WTC11 (cell line): ENCODE data around the gene NUDT14. TPM values are rescaled to one million over a fixed set of nuclear protein-coding genes. Genes with fewer than 3 reads are reported as not detected.

ENCODE experiments used
- ATAC-seq: fragments of 200-7000 bp; cut with Tn5 transposase; 2 replicates; pipeline ENCODE4 v1.10.0; 2021; ENCODE audit warnings: mild to moderate bottlenecking, moderate library complexity
- CTCF ChIA-PET: fragments of 300-600 bp; sonication (Branson Sonifier 250); formaldehyde crosslinking; loops from one replicate; lab custom pipeline; 2021; ENCODE audit warnings: antibody characterized with exemption; lab: Charles Lee
- POLR2A ChIA-PET: fragments of 350-600 bp; sonication (Branson Sonifier 250); formaldehyde crosslinking; loops from one replicate; lab custom pipeline; 2021; ENCODE audit warnings: antibody characterized with exemption; lab: Charles Lee
- DNase-seq: peaks from one replicate; pipeline ENCODE4 v3.0.0; 2021; ENCODE audit warnings: low spot score
- H3K27ac Mint-ChIP-seq: 2 replicates; pipeline ENCODE4 v1.8.0; 2021; ENCODE audit warnings: mixed read lengths
- H3K27me3 Mint-ChIP-seq: 2 replicates; pipeline ENCODE4 v1.8.0; 2021; ENCODE audit warnings: low read depth, mild to moderate bottlenecking, moderate library complexity, mixed read lengths
- H3K36me3 Mint-ChIP-seq: 2 replicates; pipeline ENCODE4 v1.8.0; 2021; ENCODE audit warnings: mixed read lengths
- H3K4me1 Mint-ChIP-seq: 2 replicates; pipeline ENCODE4 v1.8.0; 2022; ENCODE audit warnings: mixed read lengths
- H3K4me3 Mint-ChIP-seq: 2 replicates; pipeline ENCODE4 v1.8.0; 2021; ENCODE audit warnings: mild to moderate bottlenecking, moderate library complexity, mixed read lengths
- H3K9me3 Mint-ChIP-seq: 2 replicates; pipeline ENCODE4 v1.8.0; 2021; ENCODE audit warnings: mixed read lengths
- CBFB ChIP-seq: sonication (generic); formaldehyde crosslinking; IDR thresholded peaks from 2 replicates; pipeline ENCODE4 v1.8.1; 2022; ENCODE audit warnings: mild to moderate bottlenecking, low read depth, missing genetic modification reagents
- E2F1 ChIP-seq: sonication (generic); formaldehyde crosslinking; IDR thresholded peaks from 2 replicates; pipeline ENCODE4 v1.8.0; 2022; ENCODE audit warnings: mild to moderate bottlenecking, missing genetic modification reagents
- ELF4 ChIP-seq: sonication (generic); formaldehyde crosslinking; IDR thresholded peaks from 2 replicates; pipeline ENCODE4 v1.8.1; 2022; ENCODE audit warnings: low read depth, mild to moderate bottlenecking, moderate library complexity, missing genetic modification reagents
- FOXP4 ChIP-seq: sonication (generic); formaldehyde crosslinking; IDR thresholded peaks from 2 replicates; pipeline ENCODE4 v1.8.0; 2022; ENCODE audit warnings: mild to moderate bottlenecking, missing genetic modification reagents
- JAZF1 ChIP-seq: fragments of 250-450 bp; sonication (Bioruptor Pico); IDR thresholded peaks from 2 replicates; pipeline ENCODE4 v1.9.0; 2021; ENCODE audit warnings: moderate library complexity, mild to moderate bottlenecking, inconsistent platforms
- MXD4 ChIP-seq: fragments of 250-450 bp; sonication (Bioruptor Pico); IDR thresholded peaks from 2 replicates; pipeline ENCODE4 v1.8.0; 2021; ENCODE audit warnings: mild to moderate bottlenecking, moderate library complexity, borderline replicate concordance
- PRDM15 ChIP-seq: sonication (generic); formaldehyde crosslinking; IDR thresholded peaks from 2 replicates; pipeline ENCODE4 v1.8.0; 2022; ENCODE audit warnings: missing genetic modification reagents
- PRRX2 ChIP-seq: fragments of 250-450 bp; sonication (Bioruptor Pico); IDR thresholded peaks from 2 replicates; pipeline ENCODE4 v1.8.0; 2021; ENCODE audit warnings: mild to moderate bottlenecking
- RORB ChIP-seq: fragments of 250-450 bp; sonication (Bioruptor Pico); IDR thresholded peaks from 2 replicates; pipeline ENCODE4 v1.9.0; 2021; ENCODE audit warnings: mild to moderate bottlenecking
- SMAD4 ChIP-seq: sonication (generic); formaldehyde crosslinking; IDR thresholded peaks from 2 replicates; pipeline ENCODE4 v1.8.0; 2022; ENCODE audit warnings: mild to moderate bottlenecking, missing genetic modification reagents
- TP53 ChIP-seq: sonication (generic); formaldehyde crosslinking; IDR thresholded peaks from 2 replicates; pipeline ENCODE4 v1.8.1; 2023; ENCODE audit warnings: mild to moderate bottlenecking, missing genetic modification reagents
- ZNF317 ChIP-seq: sonication (generic); formaldehyde crosslinking; IDR thresholded peaks from 2 replicates; pipeline ENCODE4 v1.8.1; 2023; ENCODE audit warnings: low read depth, mild to moderate bottlenecking, moderate library complexity, missing genetic modification reagents, borderline replicate concordance
- ZNF425 ChIP-seq: fragments of 250-450 bp; sonication (Bioruptor Pico); conservative IDR thresholded peaks from 2 replicates; pipeline ENCODE4 v1.9.0; 2021; ENCODE audit warnings: mild to moderate bottlenecking
- ZNF671 ChIP-seq: fragments of 250-450 bp; sonication (Bioruptor Pico); IDR thresholded peaks from 2 replicates; pipeline ENCODE4 v1.8.0; 2021; ENCODE audit warnings: mild to moderate bottlenecking
- total RNA-seq: library from RNA; stranded (reverse); gene quantifications from 3 replicates; pipeline ENCODE4 v1.2.3, GENCODE V29; 2021
- TF ChIP-seq, protein P1 (sequence below): fragments of 250-450 bp; sonication (Bioruptor Pico); IDR thresholded peaks from 2 replicates; pipeline ENCODE4 v1.9.0; 2021; ENCODE audit warnings: mild to moderate bottlenecking
- TF ChIP-seq, protein P2 (sequence below): fragments of 250-450 bp; sonication (Bioruptor Pico); IDR thresholded peaks from 2 replicates; pipeline ENCODE4 v1.9.0; 2021; ENCODE audit warnings: mild to moderate bottlenecking, borderline replicate concordance
- TF ChIP-seq, protein P3 (sequence below): fragments of 250-450 bp; sonication (Bioruptor Pico); IDR thresholded peaks from 2 replicates; pipeline ENCODE4 v2.1.2; 2022; ENCODE audit warnings: mild to moderate bottlenecking, moderate library complexity

The NUDT14 gene
- total RNA-seq, 1 experiment from 2014 or later = 35.4 TPM

GRCh38 chr14:105153739-105154475, 27.2 kb downstream of the NUDT14 start (continued):
- TF ChIP-seq PRDM15 (CRISPR knock-in tag) (no peak), ZNF317 (no peak), ZNF425 (CRISPR knock-in tag) (no peak), CBFB (no peak), E2F1 (CRISPR knock-in tag) (no peak)
- TF ChIP-seq, protein P1, sequence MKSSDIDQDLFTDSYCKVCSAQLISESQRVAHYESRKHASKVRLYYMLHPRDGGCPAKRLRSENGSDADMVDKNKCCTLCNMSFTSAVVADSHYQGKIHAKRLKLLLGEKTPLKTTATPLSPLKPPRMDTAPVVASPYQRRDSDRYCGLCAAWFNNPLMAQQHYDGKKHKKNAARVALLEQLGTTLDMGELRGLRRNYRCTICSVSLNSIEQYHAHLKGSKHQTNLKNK (CRISPR knock-in tag) = no peak

GRCh38 chr14:105153331-105153731, 27.8 kb downstream of the NUDT14 start:
- ChIA-PET CTCF (interaction anchor here (1.1 kb wide), 1 partner anchor 15 kb away, joined by 4 read pairs; the partner anchor contains the start of gene JAG2), POLR2A (no interaction called here)
- no peak overlapping the region for H3K27ac Mint-ChIP-seq
- TF ChIP-seq MXD4 (CRISPR knock-in tag) (no peak), RORB (CRISPR knock-in tag) (no peak), ZNF671 (CRISPR knock-in tag) (no peak), FOXP4 (CRISPR knock-in tag) (no peak), PRRX2 (CRISPR knock-in tag) (no peak), JAZF1 (CRISPR knock-in tag) (no peak)
- H3K9me3 Mint-ChIP-seq = no peaks in the 10 kb centered on the region
- no peaks in the 10 kb centered on the region for H3K36me3 Mint-ChIP-seq
- H3K4me1 Mint-ChIP-seq = no peaks in the 10 kb centered on the region
- no peak overlapping the region for H3K4me3 Mint-ChIP-seq
- no peak for DNase-seq
- no peaks in the 10 kb centered on the region for H3K27me3 Mint-ChIP-seq
- no peak for ATAC-seq

- H3K27me3 Mint-ChIP-seq = no peaks in the 10 kb centered on the region
- no peak overlapping the region for H3K4me3 Mint-ChIP-seq
- no peaks in the 10 kb centered on the region for H3K4me1 Mint-ChIP-seq
- H3K9me3 Mint-ChIP-seq = no peaks in the 10 kb centered on the region
- ChIA-PET CTCF (interaction anchor here (1.1 to 1.2 kb wide), 2 partner anchors 16 to 62 kb away, joined by 4 read pairs; partner anchors contain the start of gene JAG2), POLR2A (no interaction called here)
- H3K27ac Mint-ChIP-seq = no peak overlapping the region
- no peak for DNase-seq
- no peak for ATAC-seq
- H3K36me3 Mint-ChIP-seq = no peaks in the 10 kb centered on the region
- no peak for TF ChIP-seq ELF4 (CRISPR knock-in tag)
- TF ChIP-seq, protein P2, sequence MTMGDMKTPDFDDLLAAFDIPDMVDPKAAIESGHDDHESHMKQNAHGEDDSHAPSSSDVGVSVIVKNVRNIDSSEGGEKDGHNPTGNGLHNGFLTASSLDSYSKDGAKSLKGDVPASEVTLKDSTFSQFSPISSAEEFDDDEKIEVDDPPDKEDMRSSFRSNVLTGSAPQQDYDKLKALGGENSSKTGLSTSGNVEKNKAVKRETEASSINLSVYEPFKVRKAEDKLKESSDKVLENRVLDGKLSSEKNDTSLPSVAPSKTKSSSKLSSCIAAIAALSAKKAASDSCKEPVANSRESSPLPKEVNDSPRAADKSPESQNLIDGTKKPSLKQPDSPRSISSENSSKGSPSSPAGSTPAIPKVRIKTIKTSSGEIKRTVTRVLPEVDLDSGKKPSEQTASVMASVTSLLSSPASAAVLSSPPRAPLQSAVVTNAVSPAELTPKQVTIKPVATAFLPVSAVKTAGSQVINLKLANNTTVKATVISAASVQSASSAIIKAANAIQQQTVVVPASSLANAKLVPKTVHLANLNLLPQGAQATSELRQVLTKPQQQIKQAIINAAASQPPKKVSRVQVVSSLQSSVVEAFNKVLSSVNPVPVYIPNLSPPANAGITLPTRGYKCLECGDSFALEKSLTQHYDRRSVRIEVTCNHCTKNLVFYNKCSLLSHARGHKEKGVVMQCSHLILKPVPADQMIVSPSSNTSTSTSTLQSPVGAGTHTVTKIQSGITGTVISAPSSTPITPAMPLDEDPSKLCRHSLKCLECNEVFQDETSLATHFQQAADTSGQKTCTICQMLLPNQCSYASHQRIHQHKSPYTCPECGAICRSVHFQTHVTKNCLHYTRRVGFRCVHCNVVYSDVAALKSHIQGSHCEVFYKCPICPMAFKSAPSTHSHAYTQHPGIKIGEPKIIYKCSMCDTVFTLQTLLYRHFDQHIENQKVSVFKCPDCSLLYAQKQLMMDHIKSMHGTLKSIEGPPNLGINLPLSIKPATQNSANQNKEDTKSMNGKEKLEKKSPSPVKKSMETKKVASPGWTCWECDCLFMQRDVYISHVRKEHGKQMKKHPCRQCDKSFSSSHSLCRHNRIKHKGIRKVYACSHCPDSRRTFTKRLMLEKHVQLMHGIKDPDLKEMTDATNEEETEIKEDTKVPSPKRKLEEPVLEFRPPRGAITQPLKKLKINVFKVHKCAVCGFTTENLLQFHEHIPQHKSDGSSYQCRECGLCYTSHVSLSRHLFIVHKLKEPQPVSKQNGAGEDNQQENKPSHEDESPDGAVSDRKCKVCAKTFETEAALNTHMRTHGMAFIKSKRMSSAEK (CRISPR knock-in tag) = no peak
- no peak for TF ChIP-seq ZNF317
- TF ChIP-seq, protein P3, sequence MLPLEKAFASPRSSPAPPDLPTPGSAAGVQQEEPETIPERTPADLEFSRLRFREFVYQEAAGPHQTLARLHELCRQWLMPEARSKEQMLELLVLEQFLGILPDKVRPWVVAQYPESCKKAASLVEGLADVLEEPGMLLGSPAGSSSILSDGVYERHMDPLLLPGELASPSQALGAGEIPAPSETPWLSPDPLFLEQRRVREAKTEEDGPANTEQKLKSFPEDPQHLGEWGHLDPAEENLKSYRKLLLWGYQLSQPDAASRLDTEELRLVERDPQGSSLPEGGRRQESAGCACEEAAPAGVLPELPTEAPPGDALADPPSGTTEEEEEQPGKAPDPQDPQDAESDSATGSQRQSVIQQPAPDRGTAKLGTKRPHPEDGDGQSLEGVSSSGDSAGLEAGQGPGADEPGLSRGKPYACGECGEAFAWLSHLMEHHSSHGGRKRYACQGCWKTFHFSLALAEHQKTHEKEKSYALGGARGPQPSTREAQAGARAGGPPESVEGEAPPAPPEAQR (CRISPR knock-in tag) = no peak
- no peak for TF ChIP-seq TP53 (CRISPR knock-in tag)
- no peak for TF ChIP-seq SMAD4 (CRISPR knock-in tag)
These were observed 28.3 kb downstream of the NUDT14 start for GRCh38 chr14:105152794-105153241.
